COLO668 (cell line): Measurements from ENCODE around the gene ELAVL1.
"Not testable (repeated sequence)": the region's sequence is repeated elsewhere in the genome, so short reads cannot be mapped to it uniquely, and the experiment has no call there.

ENCODE experiments used
- DNase-seq: peaks from one replicate; lab custom pipeline; 2025; ENCODE audit not compliant: unreplicated experiment; lab: John Stamatoyannopoulos, UW

Gene ELAVL1

GRCh38 chr19:8005534-8006256, at the start of gene ELAVL1:
Gene ELAVL1, minus strand, starts transcription at chr19:8005641. Its CDS starts 13,826 bp downstream, at chr19:7991815.
- DNase-seq, result peak; percentile 96

- no peak for DNase-seq
Measured at GRCh38 chr19:8054169-8054568, 48.7 kb upstream of the ELAVL1 start.

- no peak for DNase-seq
Measured at GRCh38 chr19:8052464-8052859, 47.0 kb upstream of the ELAVL1 start, which contains the start of gene CCL25. Gene CCL25, plus strand, starts transcription at chr19:8052760. Its CDS starts 290 bp downstream, at chr19:8053050.

- peak; percentile 67 for DNase-seq
Measured at GRCh38 chr19:8050274-8051096, 45.0 kb upstream of the ELAVL1 start.

GRCh38 chr19:8046569-8047165, 41.2 kb upstream of the ELAVL1 start:
- no peak for DNase-seq

GRCh38 chr19:8045872-8046568, 40.6 kb upstream of the ELAVL1 start:
- DNase-seq, result no peak

GRCh38 chr19:8044018-8044417, 38.6 kb upstream of the ELAVL1 start:
- DNase-seq, result no peak

- DNase-seq, result no peak
Measured at GRCh38 chr19:8042900-8043299, 37.5 kb upstream of the ELAVL1 start.

GRCh38 chr19:8041531-8041931, 36.1 kb upstream of the ELAVL1 start:
- DNase-seq, result peak; percentile 30

- DNase-seq, result no peak
Measured at GRCh38 chr19:8039231-8039630, 33.8 kb upstream of the ELAVL1 start.

GRCh38 chr19:8038815-8039214, 33.4 kb upstream of the ELAVL1 start:
- DNase-seq, result no peak

GRCh38 chr19:8036434-8037099, 31.1 kb upstream of the ELAVL1 start:
- peak; percentile 48 for DNase-seq

GRCh38 chr19:8034178-8034525, 28.7 kb upstream of the ELAVL1 start:
- no peak for DNase-seq

GRCh38 chr19:8033287-8034177, 28.1 kb upstream of the ELAVL1 start:
- not testable (repeated sequence) for DNase-seq

- DNase-seq, result no peak
Measured at GRCh38 chr19:8030960-8031359, 25.5 kb upstream of the ELAVL1 start.

GRCh38 chr19:8028951-8029491, 23.6 kb upstream of the ELAVL1 start:
- no peak for DNase-seq

- no peak for DNase-seq
Measured at GRCh38 chr19:8025316-8025715, 19.9 kb upstream of the ELAVL1 start.

GRCh38 chr19:8024256-8024655, 18.8 kb upstream of the ELAVL1 start:
- not testable (repeated sequence) for DNase-seq

GRCh38 chr19:8023371-8023770, 17.9 kb upstream of the ELAVL1 start:
- no peak for DNase-seq
